ENCODE measurements around the gene OR4F15.

OR4F15 gene

DNA sequence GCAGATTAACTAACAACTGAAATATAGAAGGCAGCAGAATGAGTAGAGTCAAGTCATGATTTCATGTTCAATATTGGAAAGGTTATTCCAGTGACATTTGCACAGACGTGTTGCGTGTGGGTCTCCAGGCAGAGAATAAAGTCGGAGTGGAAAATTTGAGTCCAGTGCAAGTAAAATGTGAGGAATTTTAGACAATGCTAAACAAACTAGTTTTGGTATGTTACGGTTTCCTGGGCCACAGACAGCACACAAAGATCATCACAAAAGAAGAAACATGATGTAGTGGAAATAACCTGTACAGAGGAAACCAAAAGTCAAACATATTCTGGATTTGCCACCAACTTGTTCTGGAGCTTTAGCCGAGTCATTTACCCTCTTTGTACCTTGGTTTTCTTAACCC lies 8.3 kb upstream of the OR4F15 start:
- Histone ChIP-seq H3K4me3 (ENCODE audit: low read depth, low read length) (no peak overlapping the region), H3K4me1 (ENCODE audit: control insufficient read depth, insufficient read depth, low read length, unreplicated experiment) (peaks cover 6% of the 10 kb centered on the region), H2AFZ (ENCODE audit: low read length, unreplicated experiment) (no peak overlapping the region), H3K27me3 (ENCODE audit: insufficient read depth, low read length) (peaks cover 61% of the 10 kb centered on the region), H3K27ac (ENCODE audit: low read depth, low read length) (no peak overlapping the region), H3K36me3 (ENCODE audit: insufficient read depth, low read length) (no peaks in the 10 kb centered on the region), H3K79me2 (ENCODE audit: control insufficient read depth, insufficient read depth, low read length, unreplicated experiment) (no peaks in the 10 kb centered on the region)

DNA sequence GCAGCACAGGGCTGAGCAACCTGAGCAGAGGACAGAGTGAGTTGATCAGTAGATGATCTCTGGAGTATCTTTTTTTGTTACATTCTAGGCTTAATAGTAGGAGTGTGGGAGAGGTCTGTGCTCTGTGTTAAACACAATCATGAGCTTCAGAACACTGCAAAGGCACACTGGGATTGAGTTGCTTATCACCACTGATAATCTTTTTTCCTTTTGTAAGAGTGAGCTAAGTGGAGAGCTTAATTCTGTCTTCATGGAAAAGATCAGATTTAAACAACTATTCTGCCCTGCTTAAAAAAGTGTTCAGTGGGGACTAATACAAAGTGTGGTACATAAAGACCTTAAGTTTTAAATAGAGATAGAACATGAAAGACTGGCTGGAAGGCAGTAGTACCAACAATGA lies 7.6 kb upstream of the OR4F15 start:
- H3K36me3 ChIP-seq (ENCODE audit: insufficient read depth, low read length) = no peaks in the 10 kb centered on the region

GRCh38 chr15:101804941-101805340 lies 7.1 kb upstream of the OR4F15 start:
- Histone ChIP-seq H3K27ac (ENCODE audit: low read depth, low read length) (no peak overlapping the region), H3K27me3 (ENCODE audit: insufficient read depth, low read length) (peaks cover 54% of the 10 kb centered on the region), H3K36me3 (ENCODE audit: insufficient read depth, low read length) (no peaks in the 10 kb centered on the region), H3K4me1 (ENCODE audit: control insufficient read depth, insufficient read depth, low read length, unreplicated experiment) (peaks cover 6% of the 10 kb centered on the region), H3K79me2 (ENCODE audit: control insufficient read depth, insufficient read depth, low read length, unreplicated experiment) (no peaks in the 10 kb centered on the region), H2AFZ (ENCODE audit: low read length, unreplicated experiment) (no peak overlapping the region), H3K4me3 (ENCODE audit: low read depth, low read length) (no peak overlapping the region)

More for the DNA sequence above, 7.6 kb upstream of the OR4F15 start:
- H3K79me2 ChIP-seq (ENCODE audit: control insufficient read depth, insufficient read depth, low read length, unreplicated experiment) = no peaks in the 10 kb centered on the region
- H3K27ac ChIP-seq (ENCODE audit: low read depth, low read length) = no peak overlapping the region
- no peak overlapping the region for H2AFZ ChIP-seq (ENCODE audit: low read length, unreplicated experiment)
- peaks cover 6% of the 10 kb centered on the region for H3K4me1 ChIP-seq (ENCODE audit: control insufficient read depth, insufficient read depth, low read length, unreplicated experiment)
- H3K27me3 ChIP-seq (ENCODE audit: insufficient read depth, low read length) = peaks cover 54% of the 10 kb centered on the region
- no peak overlapping the region for H3K4me3 ChIP-seq (ENCODE audit: low read depth, low read length)

- H3K27me3 ChIP-seq (ENCODE audit: insufficient read depth, low read length) = peaks cover 49% of the 10 kb centered on the region
- no peak overlapping the region for H3K4me3 ChIP-seq (ENCODE audit: low read depth, low read length)
- H2AFZ ChIP-seq (ENCODE audit: low read length, unreplicated experiment) = no peak overlapping the region
- H3K27ac ChIP-seq (ENCODE audit: low read depth, low read length) = no peak overlapping the region
- no peaks in the 10 kb centered on the region for H3K79me2 ChIP-seq (ENCODE audit: control insufficient read depth, insufficient read depth, low read length, unreplicated experiment)
- H3K36me3 ChIP-seq (ENCODE audit: insufficient read depth, low read length) = no peaks in the 10 kb centered on the region
- H3K4me1 ChIP-seq (ENCODE audit: control insufficient read depth, insufficient read depth, low read length, unreplicated experiment) = peaks cover 6% of the 10 kb centered on the region
Measured at GRCh38 chr15:101805605-101806345, 6.2 kb upstream of the OR4F15 start.

GRCh38 chr15:101807345-101807945 lies 4.6 kb upstream of the OR4F15 start:
- Histone ChIP-seq H2AFZ (ENCODE audit: low read length, unreplicated experiment) (no peak overlapping the region), H3K27ac (ENCODE audit: low read depth, low read length) (peak overlapping the region; percentile 21; the same call in 1 of the 2 replicates), H3K4me1 (ENCODE audit: control insufficient read depth, insufficient read depth, low read length, unreplicated experiment) (peaks cover 6% of the 10 kb centered on the region), H3K79me2 (ENCODE audit: control insufficient read depth, insufficient read depth, low read length, unreplicated experiment) (no peaks in the 10 kb centered on the region), H3K4me3 (ENCODE audit: low read depth, low read length) (no peak overlapping the region), H3K27me3 (ENCODE audit: insufficient read depth, low read length) (peaks cover 48% of the 10 kb centered on the region), H3K36me3 (ENCODE audit: insufficient read depth, low read length) (no peaks in the 10 kb centered on the region)

- Histone ChIP-seq H2AFZ (ENCODE audit: low read length, unreplicated experiment) (no peak overlapping the region), H3K36me3 (ENCODE audit: insufficient read depth, low read length) (no peaks in the 10 kb centered on the region), H3K27me3 (ENCODE audit: insufficient read depth, low read length) (peaks cover 54% of the 10 kb centered on the region), H3K79me2 (ENCODE audit: control insufficient read depth, insufficient read depth, low read length, unreplicated experiment) (no peaks in the 10 kb centered on the region), H3K4me3 (ENCODE audit: low read depth, low read length) (no peak overlapping the region), H3K4me1 (ENCODE audit: control insufficient read depth, insufficient read depth, low read length, unreplicated experiment) (peaks cover 6% of the 10 kb centered on the region), H3K27ac (ENCODE audit: low read depth, low read length) (no peak overlapping the region)
Measured at GRCh38 chr15:101808201-101808600, 3.8 kb upstream of the OR4F15 start.

DNA sequence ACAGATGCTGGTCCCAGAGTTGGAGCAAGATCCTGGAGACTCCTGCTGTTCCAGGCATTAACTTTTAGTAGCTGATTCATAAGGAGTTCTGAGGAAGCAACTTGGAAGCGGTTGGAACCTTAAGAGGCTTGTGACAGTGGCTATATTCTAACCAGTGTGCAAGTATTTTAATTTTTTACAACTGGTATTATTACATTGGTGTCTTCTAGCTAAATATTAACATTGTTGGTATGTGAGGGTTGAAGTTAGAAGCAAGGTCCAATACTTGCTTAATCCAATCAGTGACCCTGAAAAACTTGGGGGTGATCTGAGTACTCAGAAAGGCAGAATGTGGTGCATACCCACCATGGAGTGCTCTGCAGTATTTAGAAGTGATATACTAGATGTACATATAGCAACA lies 1.5 kb upstream of the OR4F15 start:
- Histone ChIP-seq H2AFZ (ENCODE audit: low read length, unreplicated experiment) (no peak overlapping the region), H3K36me3 (ENCODE audit: insufficient read depth, low read length) (no peaks in the 10 kb centered on the region), H3K27ac (ENCODE audit: low read depth, low read length) (no peak overlapping the region), H3K79me2 (ENCODE audit: control insufficient read depth, insufficient read depth, low read length, unreplicated experiment) (no peaks in the 10 kb centered on the region), H3K4me3 (ENCODE audit: low read depth, low read length) (no peak overlapping the region), H3K4me1 (ENCODE audit: control insufficient read depth, insufficient read depth, low read length, unreplicated experiment) (peaks cover 6% of the 10 kb centered on the region), H3K27me3 (ENCODE audit: insufficient read depth, low read length) (peaks cover 52% of the 10 kb centered on the region)

GRCh38 chr15:101810876-101811275 lies 1.1 kb upstream of the OR4F15 start:
- no peak overlapping the region for H2AFZ ChIP-seq (ENCODE audit: low read length, unreplicated experiment)
- H3K27ac ChIP-seq (ENCODE audit: low read depth, low read length) = no peak overlapping the region
- H3K79me2 ChIP-seq (ENCODE audit: control insufficient read depth, insufficient read depth, low read length, unreplicated experiment) = no peaks in the 10 kb centered on the region
- no peak overlapping the region for H3K4me3 ChIP-seq (ENCODE audit: low read depth, low read length)
- no peaks in the 10 kb centered on the region for H3K36me3 ChIP-seq (ENCODE audit: insufficient read depth, low read length)
- peaks cover 6% of the 10 kb centered on the region for H3K4me1 ChIP-seq (ENCODE audit: control insufficient read depth, insufficient read depth, low read length, unreplicated experiment)
- H3K27me3 ChIP-seq (ENCODE audit: insufficient read depth, low read length) = peaks cover 52% of the 10 kb centered on the region

GRCh38 chr15:101813803-101814534 lies 2.0 kb downstream of the OR4F15 start:
- H3K4me1 ChIP-seq (ENCODE audit: control insufficient read depth, insufficient read depth, low read length, unreplicated experiment) = no peaks in the 10 kb centered on the region
- no peaks in the 10 kb centered on the region for H3K36me3 ChIP-seq (ENCODE audit: insufficient read depth, low read length)
- no peak overlapping the region for H3K4me3 ChIP-seq (ENCODE audit: low read depth, low read length)
- H3K79me2 ChIP-seq (ENCODE audit: control insufficient read depth, insufficient read depth, low read length, unreplicated experiment) = no peaks in the 10 kb centered on the region
- H3K27me3 ChIP-seq (ENCODE audit: insufficient read depth, low read length) = peaks cover 70% of the 10 kb centered on the region
- H3K27ac ChIP-seq (ENCODE audit: low read depth, low read length) = no peak overlapping the region
- no peak overlapping the region for H2AFZ ChIP-seq (ENCODE audit: low read length, unreplicated experiment)

DNA sequence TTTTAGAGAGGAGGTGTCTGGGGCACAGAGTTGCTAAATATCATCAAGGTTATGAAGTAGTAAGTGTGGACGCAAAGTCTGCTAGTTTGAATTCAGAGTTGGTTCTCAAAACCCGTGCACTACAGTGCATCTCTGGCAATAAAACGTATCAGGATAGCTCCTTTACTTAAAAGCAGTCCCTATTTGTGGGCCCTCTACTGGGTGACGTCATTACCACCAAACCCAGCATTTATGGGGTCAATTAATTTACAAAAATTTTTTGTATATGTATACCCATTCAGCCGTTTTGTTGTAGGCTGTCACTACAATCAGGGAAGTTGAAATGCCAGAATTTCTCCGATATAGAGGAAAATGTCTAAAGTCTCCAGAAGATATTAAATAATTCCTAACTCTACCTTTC lies 8.8 kb downstream of the OR4F15 start:
- peaks cover 56% of the 10 kb centered on the region for H3K27me3 ChIP-seq (ENCODE audit: insufficient read depth, low read length)
- H3K4me3 ChIP-seq (ENCODE audit: low read depth, low read length) = no peak overlapping the region
- H3K79me2 ChIP-seq (ENCODE audit: control insufficient read depth, insufficient read depth, low read length, unreplicated experiment) = no peaks in the 10 kb centered on the region
- no peaks in the 10 kb centered on the region for H3K4me1 ChIP-seq (ENCODE audit: control insufficient read depth, insufficient read depth, low read length, unreplicated experiment)
- no peak overlapping the region for H2AFZ ChIP-seq (ENCODE audit: low read length, unreplicated experiment)
- no peaks in the 10 kb centered on the region for H3K36me3 ChIP-seq (ENCODE audit: insufficient read depth, low read length)
- H3K27ac ChIP-seq (ENCODE audit: low read depth, low read length) = no peak overlapping the region

All from ACC112 (cell line).